Inferior parietal cortex (tissue), 1 donor: Measurements from ENCODE around the gene MCC.

ENCODE experiments used
- DNase-seq: peaks from one replicate; pipeline ENCODE4 v3.0.0-alpha.2; 2016; ENCODE audit errors: extremely low spot score

MCC gene

DNA sequence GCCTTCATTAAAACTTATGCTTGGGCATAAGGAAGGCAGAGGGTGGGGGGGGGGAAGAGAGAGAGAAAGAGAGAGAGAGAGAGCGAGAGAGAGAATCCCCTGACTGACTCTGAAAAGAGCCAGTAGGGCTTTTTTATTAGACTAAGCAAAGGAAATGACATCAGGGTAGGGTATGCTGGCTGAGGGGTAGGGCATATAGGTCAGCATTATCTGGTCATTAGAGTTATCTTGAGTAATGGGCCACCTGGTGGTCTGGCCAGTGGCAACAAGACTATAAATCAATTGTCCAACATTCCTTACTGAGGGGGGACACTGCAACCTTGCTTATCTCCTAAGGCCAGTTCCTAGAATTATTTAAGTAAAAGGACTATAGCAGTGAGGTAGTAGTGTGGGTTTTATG is 120.7 kb downstream of the MCC start:
- DNase-seq, result no peak

DNA sequence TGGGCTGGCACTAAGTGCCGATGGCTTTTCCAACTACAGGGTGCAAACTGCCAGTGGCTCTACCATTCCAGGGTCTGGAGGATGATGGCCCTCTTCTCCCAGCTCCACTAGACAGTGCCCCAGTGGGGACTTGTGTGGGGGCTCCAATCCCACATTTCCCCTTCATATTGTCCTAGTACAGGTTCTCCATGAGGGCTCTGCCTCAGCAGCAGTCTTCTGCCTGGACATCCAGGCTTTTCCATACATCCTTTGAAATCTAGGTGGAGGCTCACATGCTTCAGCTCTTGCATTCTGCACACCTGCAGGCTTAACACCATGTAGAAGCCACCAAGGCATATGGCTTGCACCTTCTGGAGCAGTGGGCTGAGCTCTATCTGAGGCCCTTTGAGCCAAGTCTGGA is 123.8 kb downstream of the MCC start:
- no peak for DNase-seq

DNA sequence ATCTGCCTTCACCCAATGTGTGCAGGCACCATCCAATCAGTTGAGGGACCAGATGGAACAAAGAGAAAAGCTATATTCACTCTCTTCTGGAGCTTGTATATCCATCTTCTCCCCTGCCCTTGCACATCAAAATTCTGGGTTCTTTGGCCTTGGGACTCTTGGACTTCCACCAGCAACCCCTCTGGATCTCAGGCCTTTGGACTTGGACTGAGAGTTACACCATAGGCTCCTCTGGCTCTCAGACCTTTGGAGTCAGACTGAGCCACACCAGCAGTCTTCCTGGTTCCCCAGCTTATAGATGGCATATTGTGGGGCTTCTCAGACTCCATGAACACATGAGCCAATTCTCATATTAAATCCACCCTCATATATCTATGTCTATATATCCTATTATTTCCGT is 126.6 kb downstream of the MCC start:
- no peak for DNase-seq

DNA sequence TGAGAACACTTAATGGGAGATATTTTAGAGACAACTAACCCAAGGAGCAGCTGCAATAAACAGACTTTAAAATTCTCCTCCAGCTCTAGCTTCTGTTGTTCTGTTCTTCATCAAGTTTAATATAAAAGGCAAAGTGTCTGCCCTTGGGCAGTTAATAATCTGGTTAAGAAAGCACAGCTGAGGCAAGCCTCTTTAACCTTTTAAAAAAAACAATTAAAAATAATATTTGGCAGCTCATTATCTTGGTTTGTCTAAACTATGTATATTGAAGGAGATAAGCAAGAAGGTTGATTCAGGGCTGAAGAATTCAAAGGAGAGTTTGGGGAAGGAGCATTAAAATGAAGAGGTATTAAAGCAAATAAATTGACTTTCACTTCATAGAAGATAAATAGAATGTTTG is 128.8 kb downstream of the MCC start:
- DNase-seq, result no peak

DNA sequence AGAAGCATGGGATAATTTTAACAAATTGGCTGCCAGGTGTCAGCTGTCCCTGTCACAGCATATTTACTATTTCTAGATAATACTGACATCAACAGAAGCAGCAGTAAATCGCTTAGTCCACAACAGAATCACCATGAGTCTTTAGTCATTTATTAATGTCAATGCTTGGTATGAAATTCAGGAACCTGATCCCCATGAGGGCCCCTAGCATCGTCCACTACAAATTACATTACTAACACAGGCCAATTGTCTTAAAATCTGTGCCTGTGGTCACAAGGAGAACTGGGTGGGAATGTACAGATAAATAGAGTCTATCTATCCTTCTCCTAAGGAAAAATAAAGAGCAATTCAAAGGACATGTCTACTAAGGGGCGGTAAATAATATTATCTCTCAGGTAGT is 129.6 kb downstream of the MCC start:
- DNase-seq, result no peak

DNA sequence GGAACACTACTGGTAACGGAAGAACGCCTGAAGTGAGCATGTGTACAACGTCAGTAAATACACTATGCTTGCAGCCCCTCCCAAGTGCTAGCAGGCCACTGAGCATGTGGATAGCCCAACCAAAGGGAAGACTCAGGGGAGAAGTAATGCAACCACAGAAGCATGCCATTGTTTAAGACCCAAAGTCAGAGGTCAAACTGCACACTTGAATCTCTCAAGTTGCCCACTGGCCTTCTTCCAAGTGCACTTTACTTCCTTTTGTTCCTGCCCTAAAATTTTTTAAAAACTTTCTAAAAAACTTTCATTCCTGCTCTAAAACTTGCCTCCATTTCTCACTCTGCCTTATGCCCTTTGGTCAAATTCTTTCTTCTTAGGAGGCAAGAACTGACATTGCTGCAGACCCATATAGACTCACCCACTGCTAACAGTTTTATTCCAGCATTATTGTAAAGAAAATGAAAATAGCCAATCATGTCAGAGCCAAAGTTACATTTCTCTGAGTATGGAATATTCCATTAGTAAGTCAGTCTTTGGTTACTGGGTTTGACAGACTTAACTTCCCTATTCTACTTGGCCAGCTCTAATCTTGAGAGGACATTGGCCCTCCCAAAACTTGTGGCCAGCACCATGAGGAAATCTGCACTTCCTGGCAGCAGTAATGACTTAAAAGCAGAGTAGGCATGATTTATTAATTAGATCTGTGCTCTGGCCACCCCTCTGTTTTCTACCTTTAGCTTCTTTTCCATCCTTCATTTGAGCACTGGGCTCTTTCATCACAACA is 130.4 kb downstream of the MCC start:
- DNase-seq, result no peak

DNA sequence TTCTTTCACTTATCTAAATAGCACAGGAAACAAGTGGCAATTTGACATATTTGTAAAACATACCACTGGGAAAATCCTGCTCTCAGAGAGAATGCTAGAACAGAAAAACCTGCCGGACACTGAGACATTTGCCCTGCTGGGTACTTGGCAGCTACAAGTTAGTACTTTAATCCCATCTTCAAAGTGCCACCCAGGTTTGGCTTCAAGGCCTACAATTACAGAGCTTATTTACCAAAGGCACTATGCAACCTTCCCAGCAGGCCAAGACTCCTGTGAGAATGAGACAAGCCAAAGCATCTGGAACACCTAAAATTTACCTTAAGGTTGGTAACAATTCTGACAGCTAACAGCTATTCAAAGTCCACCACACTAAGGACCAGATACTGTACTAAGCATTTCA is 131.8 kb downstream of the MCC start:
- DNase-seq, result no peak

DNA sequence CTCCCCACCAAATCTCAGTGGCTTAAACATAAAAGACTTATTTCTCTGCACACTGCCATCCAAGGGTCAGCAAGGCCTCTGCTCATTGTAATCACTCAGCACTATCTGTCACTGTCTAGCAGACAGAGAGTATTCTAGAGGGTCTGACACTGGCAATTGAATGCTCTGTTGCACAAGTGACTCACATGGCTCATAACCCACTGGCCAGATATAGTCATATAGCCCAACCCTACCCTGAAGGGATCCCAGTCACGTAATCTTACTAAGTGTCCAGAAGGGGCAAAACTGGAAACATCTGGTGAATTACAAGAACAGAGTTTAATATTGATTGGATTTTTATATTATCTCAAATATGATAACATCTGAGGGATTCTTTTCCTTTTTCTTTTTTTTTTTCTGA is 134.2 kb downstream of the MCC start:
- no peak for DNase-seq

DNA sequence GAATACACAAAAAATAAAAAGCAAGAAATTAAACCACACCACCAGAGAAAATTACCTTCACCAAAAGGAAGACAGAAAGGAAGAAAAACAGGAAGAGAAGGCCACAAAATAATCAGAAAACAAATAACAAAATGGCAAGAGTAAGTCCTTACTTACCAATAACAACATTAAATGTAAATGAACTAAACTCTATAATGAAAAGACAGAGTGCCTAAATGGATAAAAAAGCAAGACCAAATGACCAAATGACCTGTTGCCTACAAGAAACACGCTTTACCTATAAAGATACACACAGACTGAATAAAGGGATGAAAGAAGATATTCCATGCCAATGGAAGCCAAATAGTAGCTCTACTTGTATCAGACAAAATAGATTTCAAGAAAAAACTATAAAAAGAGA is 140.7 kb downstream of the MCC start:
- no peak for DNase-seq

DNA sequence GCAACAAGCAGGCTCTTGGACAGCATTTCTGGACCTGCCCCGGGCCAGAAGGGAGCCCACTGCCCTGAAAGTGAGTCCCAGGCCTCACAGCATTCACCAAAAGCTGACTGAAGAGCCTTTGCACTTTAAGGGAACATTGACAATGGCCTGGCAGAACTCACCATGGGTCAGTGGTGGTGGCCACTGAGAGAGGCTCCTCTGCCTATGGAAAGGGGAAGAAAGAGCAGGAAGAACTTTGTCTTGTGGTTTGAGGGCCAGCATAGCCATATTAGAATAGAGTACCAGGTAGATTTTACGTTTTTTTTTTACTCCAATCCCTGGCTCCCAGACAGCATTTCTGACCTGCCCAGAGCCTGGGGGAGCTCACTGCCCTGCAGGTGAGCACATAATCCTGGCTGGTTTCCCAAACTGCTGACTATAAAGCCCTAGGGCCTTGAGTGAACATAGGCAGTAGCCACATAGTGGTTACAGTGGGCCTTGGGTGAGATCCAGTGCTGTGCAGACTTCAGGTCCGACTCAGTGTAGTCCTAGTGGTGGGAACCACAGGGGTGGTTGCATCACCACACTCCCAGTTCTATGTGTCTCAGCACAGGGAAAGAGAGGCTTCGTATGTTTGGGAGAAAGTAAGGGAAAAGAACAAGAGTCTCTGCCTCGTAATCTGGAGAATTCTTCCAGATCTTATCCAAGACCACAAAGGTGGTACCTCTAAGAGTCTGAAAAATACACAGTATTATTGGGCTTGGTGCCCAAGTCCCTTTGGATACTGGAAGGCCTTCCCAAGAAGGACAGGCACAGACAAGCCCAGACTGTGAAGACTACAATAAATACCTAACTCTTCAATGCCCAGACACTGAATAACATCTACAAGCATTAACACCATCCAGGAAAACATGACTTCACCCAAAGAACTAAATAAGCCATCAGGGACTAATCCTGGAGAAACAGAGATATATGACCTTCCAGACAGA is 143.0 kb downstream of the MCC start:
- no peak for DNase-seq

DNA sequence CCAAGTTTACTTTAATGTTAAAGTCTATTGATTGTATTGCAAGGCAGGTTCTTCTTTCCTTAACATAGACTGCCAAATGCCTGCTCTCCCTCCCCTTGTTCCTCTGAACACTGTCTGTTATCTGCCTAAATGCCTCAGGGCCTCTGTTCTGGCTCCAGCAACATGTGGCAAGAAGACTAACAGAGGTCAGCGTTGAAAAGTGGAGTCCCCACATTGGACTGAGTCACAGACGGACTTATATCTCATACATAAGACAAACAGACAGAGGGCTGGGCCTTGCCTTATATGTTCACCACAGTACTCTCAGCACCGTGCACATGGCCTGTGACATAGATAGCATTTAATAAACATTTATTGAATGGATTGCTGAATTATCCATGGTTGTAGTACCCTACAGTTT is 144.9 kb downstream of the MCC start:
- DNase-seq, result no peak

DNA sequence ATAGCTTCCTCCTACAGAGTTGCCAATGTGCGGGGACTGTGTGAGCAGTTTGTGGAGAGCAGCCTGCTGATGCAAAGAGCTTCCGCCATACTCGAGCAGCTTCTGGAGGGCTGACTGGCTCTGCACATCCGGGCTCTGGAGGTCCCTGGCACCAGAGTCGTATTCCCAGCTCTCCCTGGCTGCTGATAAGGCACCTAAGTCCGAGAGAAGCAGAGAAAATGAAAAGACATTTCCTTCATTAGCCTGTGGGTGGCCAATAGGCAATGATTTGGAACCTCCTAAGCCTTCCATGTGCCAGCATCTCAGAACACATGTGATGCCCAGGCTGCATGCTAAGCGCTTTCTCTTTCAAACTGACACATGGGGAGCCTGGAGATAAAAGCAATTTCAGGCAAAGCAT is 147.7 kb downstream of the MCC start:
- DNase-seq, result no peak

DNA sequence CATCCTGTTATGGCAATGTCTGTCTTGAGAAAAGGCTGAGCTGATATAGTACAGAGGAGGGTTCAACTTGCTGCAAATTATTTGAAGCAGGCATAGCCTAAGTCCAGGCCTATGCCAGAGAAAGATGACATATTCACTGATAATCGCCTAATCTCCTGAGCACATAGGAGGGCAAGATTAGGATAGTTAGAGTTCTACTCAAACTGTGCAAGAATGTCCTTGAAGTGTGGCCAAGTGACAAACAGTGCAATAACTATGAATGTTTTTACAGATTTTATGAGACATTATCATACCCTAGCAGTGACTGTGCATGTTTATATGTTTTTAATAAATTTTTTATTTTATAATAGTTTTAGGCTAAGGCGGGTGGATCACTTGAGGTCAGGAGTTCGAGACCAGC is 149.6 kb downstream of the MCC start:
- no peak for DNase-seq

DNA sequence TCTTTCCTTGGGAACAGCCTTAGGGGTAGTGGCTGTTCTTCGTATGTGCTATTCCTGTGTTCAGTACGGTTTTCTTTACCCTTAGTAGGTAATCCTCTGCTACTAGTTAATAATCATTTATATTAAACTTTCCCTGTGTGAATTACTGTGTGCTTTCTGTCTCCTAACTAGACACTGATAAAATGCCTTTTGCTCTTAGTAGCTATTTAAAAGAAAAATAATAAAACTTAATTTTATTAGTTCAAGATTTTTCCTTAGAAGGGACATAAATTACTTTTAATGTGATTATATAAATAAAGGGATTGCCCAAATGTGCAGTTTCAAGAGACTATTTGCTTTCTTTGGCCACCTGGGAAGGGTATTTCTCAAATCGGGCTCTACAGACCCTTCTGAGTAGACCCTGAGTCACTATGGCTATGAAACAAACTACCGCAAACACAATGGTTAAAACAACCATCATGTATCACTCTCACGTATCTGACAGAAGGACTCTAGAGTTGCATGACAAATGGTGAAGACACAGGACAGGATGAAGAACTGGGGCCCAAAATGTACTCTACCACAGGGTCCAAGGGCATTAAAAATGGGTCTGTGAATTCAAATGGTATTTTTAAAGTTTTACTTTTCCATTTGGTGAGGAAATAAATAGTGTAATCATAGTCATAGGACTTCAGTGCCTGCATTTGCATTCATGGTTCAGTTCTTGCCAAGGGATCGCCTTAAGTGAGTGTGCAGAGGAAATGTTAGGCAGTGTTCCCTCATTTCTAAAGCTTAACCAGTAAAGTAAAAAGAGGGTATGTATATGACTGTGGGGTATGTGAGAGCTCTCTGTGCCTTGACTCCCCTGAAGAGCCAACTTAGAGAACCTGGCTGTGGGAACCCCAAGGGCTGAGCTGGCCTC is 150.5 kb downstream of the MCC start:
- no peak for DNase-seq

DNA sequence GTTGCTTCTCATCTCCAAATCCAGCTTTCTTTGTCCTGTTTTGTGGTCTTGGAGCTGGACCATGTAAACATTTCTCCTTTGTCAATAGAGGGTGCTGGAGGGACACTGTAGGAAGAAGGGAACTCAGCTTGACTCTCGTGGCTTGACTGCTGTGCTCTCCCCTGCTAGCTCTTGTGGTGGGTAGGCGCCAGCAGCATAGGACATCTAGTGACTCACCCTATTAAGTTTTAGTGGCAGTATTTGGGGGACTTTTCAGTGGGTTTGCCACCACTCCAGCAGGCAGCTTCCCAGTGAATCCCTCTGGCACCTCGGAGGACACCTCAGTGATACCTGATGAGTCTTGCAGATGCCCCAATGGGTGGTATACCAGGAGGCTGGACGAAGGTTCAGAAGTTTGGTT is 151.3 kb downstream of the MCC start:
- peak; percentile 44 for DNase-seq

DNA sequence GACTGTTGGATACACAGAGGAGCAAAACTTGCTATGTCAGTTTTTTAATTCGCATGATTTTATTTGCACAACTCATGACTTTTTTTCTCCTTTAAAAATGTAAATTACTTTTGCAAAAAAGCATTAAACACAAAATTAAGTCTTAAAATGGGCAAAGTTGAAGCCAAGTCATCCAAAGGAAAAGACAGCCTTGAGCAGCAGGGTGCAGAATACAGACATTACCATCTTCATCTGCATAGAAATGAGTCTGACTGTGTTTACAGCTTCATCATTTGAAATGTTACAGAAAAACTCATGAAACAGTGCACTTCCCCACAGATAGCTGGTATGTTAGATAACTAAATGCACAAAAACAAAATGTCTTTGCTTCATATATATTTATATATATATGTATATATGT is 154.8 kb downstream of the MCC start:
- no peak for DNase-seq

DNA sequence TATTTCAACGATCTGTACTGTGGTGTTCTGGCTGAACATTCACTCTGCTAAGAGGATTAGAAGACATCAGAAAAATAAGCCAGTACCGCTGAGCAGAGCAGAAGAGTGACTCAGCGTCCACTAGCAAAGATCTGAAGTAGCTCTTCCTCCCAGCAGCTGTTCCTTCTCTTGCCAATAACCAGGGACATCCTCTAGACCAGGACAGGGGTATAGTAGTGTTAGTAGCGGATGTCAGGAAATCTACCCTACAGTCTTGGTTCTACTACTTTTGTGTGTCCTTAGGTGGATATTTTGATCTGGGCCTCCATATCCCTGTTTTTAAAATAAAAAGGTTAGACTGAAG is 157.1 kb downstream of the MCC start:
- no peak for DNase-seq

DNA sequence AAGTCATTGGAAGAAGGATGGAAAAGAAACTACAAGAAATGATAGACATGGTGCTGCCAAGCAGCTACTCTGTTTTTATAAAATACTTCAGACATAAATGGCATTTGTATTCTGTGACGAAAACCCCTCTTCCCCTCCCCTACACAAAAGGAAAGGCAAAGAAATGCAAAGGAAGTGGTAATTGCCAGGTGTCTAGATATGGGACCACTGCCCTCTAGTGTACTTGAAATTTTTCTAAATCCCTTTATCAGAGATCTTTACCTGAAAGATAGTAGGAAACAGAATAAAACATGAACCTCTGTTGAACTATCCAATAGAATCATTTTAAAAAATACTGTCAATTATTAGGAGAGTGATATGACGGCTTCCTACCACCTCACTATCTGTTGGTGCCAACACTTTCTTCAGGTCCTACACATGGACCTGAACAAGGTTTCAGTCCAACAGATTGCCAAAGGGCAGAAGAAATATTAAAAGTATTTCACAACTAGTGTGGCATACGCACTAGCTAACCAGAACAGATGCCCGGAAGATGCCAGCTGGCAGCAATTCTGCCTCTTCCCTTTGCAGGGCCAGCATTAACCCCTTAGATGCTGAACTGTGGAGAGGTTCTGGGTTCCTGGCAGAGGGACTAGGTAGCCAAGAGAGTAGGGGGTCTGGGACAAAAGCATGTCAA is 157.6 kb downstream of the MCC start:
- peak; percentile 27 for DNase-seq

DNA sequence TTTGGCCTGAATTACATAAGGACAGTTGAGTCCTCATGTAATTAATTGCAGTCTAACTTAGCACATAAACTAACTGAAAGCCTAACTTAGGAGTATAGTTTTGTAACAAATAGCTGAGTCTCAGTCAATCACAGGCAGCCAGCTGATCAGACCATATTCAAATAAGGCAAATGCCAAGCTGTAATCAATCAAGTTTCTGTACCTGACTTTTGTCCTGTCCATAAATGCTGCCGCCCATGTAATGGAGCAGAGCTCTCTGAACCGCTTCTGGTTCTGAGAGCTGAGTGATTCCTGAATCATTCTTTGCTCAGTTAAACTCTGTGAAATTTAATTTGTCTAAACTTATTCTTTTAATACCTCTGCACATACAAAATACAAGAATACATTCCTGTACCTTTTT is 158.3 kb downstream of the MCC start:
- DNase-seq, result no peak

DNA sequence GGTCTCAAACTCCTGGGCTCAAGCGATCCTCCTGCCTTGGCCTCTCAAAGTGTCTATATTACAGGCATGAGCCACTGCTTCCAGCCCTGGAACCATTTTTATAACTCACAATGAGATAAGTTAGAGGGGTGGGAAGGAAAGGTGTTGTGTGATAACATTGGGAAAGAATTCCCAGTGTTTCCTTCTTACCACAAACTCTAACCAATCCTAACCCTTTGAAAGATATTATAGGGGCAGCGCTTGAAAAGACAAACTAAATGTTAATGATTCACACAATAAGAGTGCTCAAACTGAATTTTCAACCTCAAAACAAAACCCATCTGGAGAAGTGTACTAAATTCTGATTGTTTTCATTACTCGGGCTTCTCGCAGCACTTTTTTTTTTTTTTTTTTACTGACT is 163.2 kb downstream of the MCC start:
- no peak for DNase-seq

DNA sequence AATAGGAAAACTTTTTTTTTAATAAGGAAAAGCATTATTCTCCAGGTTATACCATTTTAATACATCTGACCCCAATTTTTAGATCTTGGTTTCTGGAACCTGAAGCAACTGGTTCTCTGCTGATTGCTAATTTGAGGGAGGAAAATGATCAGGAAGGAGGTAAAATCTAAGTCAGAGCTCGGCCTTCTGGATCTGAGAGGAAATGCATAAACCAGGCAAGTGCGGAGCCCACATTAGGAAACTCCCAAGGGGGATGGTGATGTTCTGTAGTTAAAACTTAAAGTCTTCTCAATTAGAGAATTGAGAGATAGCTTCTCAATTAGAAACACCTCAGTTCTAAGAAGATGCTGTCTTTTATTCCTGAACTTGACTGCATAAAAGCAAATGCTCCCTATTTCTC is 167.0 kb downstream of the MCC start:
- DNase-seq, result no peak
